AG09309 (cell line): ENCODE measurements around the gene GPN2.

Source experiments
- DNase-seq: peaks from one replicate; pipeline ENCODE4 v3.0.0-alpha.2; 2010; ENCODE audit warnings: low read depth
- H3K4me3 ChIP-seq: 2 replicates; pipeline ENCODE4 v1.5.1; 2011; ENCODE audit warnings: mild to moderate bottlenecking, low read depth, low read length, moderate library complexity; ENCODE audit not compliant: control insufficient read depth
- TF ChIP-seq, protein P1 (sequence below): IDR thresholded peaks from 2 replicates; pipeline ENCODE4 v1.5.1; 2011; ENCODE audit warnings: mild to moderate bottlenecking, low read depth, low read length, inconsistent platforms; ENCODE audit not compliant: insufficient read depth, control insufficient read depth; ENCODE audit errors: missing control alignments

The GPN2 gene

DNA sequence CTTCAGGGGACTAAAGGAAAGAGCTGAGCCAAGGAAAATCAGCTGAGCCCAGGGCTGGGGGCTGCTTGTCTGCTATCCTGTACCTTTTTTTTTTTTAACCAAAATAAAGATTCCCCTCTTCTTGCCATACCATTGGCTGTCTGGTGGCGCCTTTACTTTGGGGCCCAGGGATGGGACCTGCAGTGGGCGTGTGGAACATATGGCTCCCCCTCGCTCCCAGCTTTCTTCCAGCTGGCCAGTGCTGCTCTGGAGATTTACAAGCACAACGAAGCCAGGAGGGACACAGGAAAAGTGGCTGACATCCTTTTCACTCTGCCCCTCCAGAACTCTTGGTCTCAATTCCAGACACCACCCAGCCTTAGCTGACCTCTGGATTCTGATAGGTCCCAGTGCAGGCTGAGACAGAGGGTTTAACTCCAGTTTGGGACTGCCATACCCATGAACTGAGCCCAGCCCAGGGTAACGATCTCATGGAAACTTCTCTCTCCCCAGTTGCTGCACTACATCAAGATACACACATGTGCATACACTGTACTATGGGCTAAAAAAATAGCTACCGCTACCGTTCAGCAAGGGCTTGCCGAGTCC lies 32.5 kb downstream of the GPN2 start:
- no peak overlapping the region for H3K4me3 ChIP-seq
- no peak for DNase-seq
- TF ChIP-seq, protein P1, sequence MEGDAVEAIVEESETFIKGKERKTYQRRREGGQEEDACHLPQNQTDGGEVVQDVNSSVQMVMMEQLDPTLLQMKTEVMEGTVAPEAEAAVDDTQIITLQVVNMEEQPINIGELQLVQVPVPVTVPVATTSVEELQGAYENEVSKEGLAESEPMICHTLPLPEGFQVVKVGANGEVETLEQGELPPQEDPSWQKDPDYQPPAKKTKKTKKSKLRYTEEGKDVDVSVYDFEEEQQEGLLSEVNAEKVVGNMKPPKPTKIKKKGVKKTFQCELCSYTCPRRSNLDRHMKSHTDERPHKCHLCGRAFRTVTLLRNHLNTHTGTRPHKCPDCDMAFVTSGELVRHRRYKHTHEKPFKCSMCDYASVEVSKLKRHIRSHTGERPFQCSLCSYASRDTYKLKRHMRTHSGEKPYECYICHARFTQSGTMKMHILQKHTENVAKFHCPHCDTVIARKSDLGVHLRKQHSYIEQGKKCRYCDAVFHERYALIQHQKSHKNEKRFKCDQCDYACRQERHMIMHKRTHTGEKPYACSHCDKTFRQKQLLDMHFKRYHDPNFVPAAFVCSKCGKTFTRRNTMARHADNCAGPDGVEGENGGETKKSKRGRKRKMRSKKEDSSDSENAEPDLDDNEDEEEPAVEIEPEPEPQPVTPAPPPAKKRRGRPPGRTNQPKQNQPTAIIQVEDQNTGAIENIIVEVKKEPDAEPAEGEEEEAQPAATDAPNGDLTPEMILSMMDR = no peak

DNA sequence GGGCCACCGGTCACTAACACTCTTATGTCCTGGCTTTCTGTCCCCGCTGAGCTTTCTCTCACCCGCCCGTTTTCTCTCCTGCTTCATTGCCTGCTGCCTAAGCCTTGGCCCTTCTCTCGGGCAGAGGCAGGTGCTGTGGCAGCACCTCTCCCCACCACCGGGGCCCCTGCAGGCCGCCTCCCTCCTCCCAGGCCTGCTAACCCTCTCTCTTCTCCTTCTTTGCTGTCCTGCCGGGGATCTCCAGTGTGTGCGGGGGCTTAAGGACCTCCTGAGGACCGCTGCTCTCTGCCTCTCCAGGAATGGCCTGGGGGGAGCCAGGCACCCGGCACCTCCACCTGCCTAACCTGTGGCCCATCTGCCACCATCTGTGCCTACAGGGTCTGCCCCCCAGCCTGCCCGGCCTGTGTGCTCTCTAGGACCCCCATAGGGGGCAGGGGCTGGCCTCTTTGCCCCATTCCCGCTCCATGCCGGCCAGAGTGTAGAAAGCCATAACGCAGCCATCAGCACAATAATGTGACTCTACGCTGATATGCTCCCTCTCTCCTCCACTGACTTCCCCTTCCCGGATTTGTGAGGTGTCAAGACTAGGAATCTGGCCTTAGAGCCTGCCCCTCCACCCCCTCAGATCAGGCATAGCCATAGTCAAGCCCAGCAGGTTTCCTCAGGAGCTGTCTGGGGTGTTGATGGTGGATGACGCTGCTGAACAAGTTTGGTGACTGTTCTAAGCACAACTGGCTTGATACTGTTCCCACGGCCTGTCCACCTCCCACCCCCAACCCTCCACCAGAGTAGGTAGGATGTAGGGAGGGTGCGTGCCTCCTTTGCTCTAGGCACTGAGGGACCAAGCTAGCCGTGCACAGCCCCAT lies 33.2 kb downstream of the GPN2 start:
- TF ChIP-seq, protein P1 = no peak
- DNase-seq = no peak
- H3K4me3 ChIP-seq = no peak overlapping the region

DNA sequence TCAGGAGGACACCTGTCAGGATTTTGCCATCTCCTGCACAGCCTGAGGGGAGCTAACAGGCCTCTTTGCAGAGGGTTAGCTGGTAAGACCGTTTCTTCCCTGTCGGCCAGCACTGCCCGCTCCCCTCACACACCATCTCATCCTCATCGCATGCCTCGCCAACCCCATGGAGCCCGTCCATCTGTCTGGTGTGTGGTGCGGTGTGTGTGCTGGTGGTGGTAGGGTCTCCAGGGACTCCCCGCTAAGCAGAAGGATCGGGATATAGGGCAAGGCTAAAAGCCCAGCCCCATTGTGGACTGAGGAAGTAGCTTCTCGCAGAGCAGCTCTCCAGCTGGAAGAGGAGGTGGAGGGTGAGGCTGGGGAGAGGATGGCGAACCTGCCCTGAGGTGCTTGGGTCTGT lies 33.9 kb downstream of the GPN2 start:
- no peak overlapping the region for H3K4me3 ChIP-seq
- DNase-seq = no peak
- TF ChIP-seq, protein P1 = no peak

DNA sequence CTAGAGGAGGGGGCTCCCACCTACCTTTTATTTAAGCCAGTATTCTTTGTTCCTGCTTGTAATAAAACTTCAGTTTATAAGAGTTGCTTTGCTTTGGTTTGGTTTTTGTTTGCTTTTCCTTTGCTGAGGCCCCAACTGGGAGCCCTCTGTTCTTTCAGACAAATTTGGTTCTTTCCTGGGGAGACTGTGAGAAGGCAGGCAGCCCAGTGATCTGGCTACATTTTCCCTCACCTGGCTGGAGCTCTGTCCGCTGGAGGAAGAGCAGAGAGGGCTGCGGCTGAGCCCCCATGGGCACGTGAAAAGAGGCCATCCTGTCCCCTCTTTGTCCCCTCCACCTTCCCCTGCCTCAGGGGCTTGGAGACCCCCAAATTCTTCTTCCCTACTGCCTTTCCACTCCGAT lies 34.4 kb downstream of the GPN2 start:
- H3K4me3 ChIP-seq = no peak overlapping the region
- TF ChIP-seq, protein P1 = no peak
- no peak for DNase-seq

DNA sequence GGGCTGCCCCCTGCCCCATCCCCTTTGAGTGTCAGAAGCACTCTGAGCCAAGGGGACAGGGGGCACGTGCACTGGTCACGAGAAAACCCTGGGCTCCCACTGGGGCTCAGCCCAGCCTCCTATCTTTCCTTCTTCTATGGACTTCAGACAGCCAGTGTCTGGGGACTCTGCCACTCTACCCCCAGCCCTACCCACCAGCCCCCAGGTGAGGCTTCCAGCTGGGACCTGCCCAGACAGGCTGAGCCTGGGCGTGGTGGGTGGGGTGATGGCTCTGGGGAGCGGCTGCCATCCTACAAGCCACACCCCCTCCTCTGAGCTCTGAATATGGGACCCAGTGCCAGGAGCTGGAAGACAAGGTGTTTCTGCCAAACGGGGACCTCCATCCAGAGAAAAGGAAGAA lies 35.2 kb downstream of the GPN2 start:
- H3K4me3 ChIP-seq = no peak overlapping the region
- TF ChIP-seq, protein P1 = no peak
- DNase-seq = no peak

DNA sequence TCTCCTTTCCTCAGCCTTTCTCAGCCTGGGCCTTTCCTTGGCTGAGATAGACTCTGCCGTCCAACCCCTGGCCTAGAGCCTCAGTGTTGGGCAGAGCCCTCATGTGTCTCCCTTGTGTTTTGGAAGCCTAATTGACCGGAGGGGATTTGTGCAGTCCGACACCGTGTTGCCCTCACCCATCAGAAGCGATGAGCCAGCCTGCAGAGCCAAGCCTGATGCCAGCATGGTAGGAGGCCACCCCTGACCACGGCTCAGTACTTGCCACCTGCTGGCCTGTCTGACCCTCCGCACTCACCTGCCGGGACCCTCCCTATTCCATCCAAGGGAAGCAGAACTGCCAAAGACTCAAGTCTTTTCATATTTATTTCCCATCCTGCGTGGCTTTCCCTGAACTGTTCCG lies 36.5 kb downstream of the GPN2 start:
- no peak for DNase-seq
- TF ChIP-seq, protein P1 = no peak
- H3K4me3 ChIP-seq = no peak overlapping the region
